Activated naive CD8-positive, alpha-beta T cell treated with anti-CD3 and anti-CD28 coated beads for 36 hours (primary cell): ENCODE data around the gene TCF7L2. TPM values are rescaled to one million over a fixed set of nuclear protein-coding genes. Genes with fewer than 3 reads are reported as not detected.

Source experiments
- DNase-seq: peaks from one replicate; pipeline ENCODE4 v3.0.0; 2021
- H3K27ac Mint-ChIP-seq: one replicate; pipeline ENCODE4 v1.8.0; 2022; ENCODE audit warnings: mild to moderate bottlenecking, moderate library complexity, mixed read lengths
- H3K27me3 Mint-ChIP-seq: one replicate; pipeline ENCODE4 v1.8.0; 2022; ENCODE audit warnings: mild to moderate bottlenecking, mixed read lengths
- H3K36me3 Mint-ChIP-seq: one replicate; pipeline ENCODE4 v1.8.0; 2021; ENCODE audit warnings: mild to moderate bottlenecking, mixed read lengths
- H3K4me1 Mint-ChIP-seq: one replicate; pipeline ENCODE4 v1.8.0; 2021; ENCODE audit warnings: mixed read lengths
- H3K4me3 Mint-ChIP-seq: one replicate; pipeline ENCODE4 v1.8.0; 2022; ENCODE audit warnings: mild to moderate bottlenecking, moderate library complexity, mixed read lengths
- H3K9me3 Mint-ChIP-seq: one replicate; pipeline ENCODE4 v1.8.0; 2022; ENCODE audit warnings: mixed read lengths
- total RNA-seq, 2 experiments: library from RNA; stranded (reverse); gene quantifications; one replicate each; pipeline ENCODE4 v1.2.3, GENCODE V29; 2021

Gene TCF7L2
- total RNA-seq, 2 experiments from 2014 or later, result 1.1 to 1.5 TPM

GRCh38 chr10:113027574-113028455, 77.8 kb downstream of the TCF7L2 start:
- peaks cover 6% of the 10 kb centered on the region for H3K4me1 Mint-ChIP-seq
- H3K27me3 Mint-ChIP-seq, result peaks cover 23% of the 10 kb centered on the region
- no peak for DNase-seq
- H3K9me3 Mint-ChIP-seq, result no peaks in the 10 kb centered on the region
- no peak overlapping the region for H3K27ac Mint-ChIP-seq
- peaks cover 4% of the 10 kb centered on the region for H3K36me3 Mint-ChIP-seq
- no peak overlapping the region for H3K4me3 Mint-ChIP-seq

GRCh38 chr10:113028456-113029440, 78.7 kb downstream of the TCF7L2 start:
- Mint-ChIP-seq H3K4me1 (peaks cover 6% of the 10 kb centered on the region), H3K4me3 (no peak overlapping the region), H3K36me3 (peaks cover 4% of the 10 kb centered on the region), H3K9me3 (no peaks in the 10 kb centered on the region), H3K27me3 (peaks cover 23% of the 10 kb centered on the region), H3K27ac (no peak overlapping the region)
- DNase-seq, result no peak

GRCh38 chr10:113030453-113030852, 80.4 kb downstream of the TCF7L2 start:
- H3K9me3 Mint-ChIP-seq, result no peaks in the 10 kb centered on the region
- H3K36me3 Mint-ChIP-seq, result peaks cover 4% of the 10 kb centered on the region
- peaks cover 6% of the 10 kb centered on the region for H3K4me1 Mint-ChIP-seq
- DNase-seq, result no peak
- H3K27me3 Mint-ChIP-seq, result peaks cover 23% of the 10 kb centered on the region
- no peak overlapping the region for H3K27ac Mint-ChIP-seq
- no peak overlapping the region for H3K4me3 Mint-ChIP-seq

- Mint-ChIP-seq H3K36me3 (peaks cover 4% of the 10 kb centered on the region), H3K4me3 (no peak overlapping the region), H3K4me1 (peaks cover 6% of the 10 kb centered on the region), H3K27ac (no peak overlapping the region), H3K27me3 (peaks cover 20% of the 10 kb centered on the region), H3K9me3 (no peaks in the 10 kb centered on the region)
- DNase-seq, result no peak
Measured at GRCh38 chr10:113031147-113031546, 81.1 kb downstream of the TCF7L2 start.

- Mint-ChIP-seq H3K9me3 (no peaks in the 10 kb centered on the region), H3K36me3 (peaks cover 4% of the 10 kb centered on the region), H3K27ac (no peak overlapping the region), H3K4me1 (peaks cover 2% of the 10 kb centered on the region), H3K4me3 (no peak overlapping the region), H3K27me3 (peaks cover 8% of the 10 kb centered on the region)
- no peak for DNase-seq
Measured at GRCh38 chr10:113033991-113034390, 83.9 kb downstream of the TCF7L2 start.

DNA sequence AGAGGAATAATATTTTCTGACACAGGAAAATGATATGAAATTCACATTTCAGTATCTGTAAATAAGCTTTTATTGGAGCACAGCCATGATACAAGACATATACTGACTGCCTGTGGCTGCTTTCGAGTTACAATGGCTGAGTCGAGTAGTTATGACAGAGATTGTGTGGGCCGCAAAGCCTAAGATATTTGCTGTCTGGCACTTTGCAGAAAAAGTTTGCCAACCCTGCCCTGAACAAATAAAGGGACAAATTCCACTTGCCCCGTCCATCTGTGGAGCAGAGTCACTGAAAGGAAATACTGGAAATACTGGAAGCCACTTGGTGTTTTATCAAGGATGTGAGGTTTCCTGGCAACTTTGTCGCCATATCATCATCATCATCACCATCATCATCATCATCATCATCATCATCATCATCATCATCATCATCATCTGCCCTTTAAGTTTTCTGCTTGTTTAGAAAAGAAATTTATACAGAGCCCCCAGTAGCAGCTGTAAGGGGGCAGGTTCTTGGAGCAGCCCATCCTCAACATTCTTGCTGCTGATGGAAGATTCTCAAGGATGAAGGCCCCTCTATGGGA, 85.8 kb downstream of the TCF7L2 start:
- Mint-ChIP-seq H3K4me3 (no peak overlapping the region), H3K36me3 (no peaks in the 10 kb centered on the region), H3K4me1 (no peaks in the 10 kb centered on the region), H3K9me3 (no peaks in the 10 kb centered on the region), H3K27ac (no peak overlapping the region), H3K27me3 (peaks cover 8% of the 10 kb centered on the region)
- DNase-seq, result no peak

DNA sequence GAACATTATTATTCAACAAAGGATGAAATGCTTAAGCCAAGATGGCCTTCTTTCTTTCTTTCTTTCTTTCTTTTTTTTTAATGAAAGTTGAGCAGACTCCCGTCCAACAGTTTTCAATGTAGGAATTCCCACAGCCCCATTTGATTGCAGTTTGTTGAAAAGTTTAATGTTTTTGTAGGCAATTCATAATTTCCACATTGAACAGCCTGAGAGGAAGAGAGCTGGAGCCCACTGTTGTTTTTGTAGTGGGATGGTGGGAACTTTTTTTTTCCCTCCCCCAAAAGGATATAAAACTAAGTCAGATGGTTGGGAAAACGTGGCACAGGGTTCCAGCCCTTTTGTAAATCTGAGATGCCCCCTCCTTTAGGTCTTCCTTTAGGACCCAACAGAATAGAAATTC, 86.6 kb downstream of the TCF7L2 start:
- H3K4me1 Mint-ChIP-seq, result no peaks in the 10 kb centered on the region

GRCh38 chr10:113037218-113037617, 87.2 kb downstream of the TCF7L2 start:
- H3K36me3 Mint-ChIP-seq, result no peaks in the 10 kb centered on the region
- DNase-seq, result no peak
- peaks cover 8% of the 10 kb centered on the region for H3K27me3 Mint-ChIP-seq
- no peak overlapping the region for H3K4me3 Mint-ChIP-seq
- H3K27ac Mint-ChIP-seq, result no peak overlapping the region
- H3K4me1 Mint-ChIP-seq, result no peaks in the 10 kb centered on the region
- H3K9me3 Mint-ChIP-seq, result no peaks in the 10 kb centered on the region

More for the DNA sequence above, 86.6 kb downstream of the TCF7L2 start:
- DNase-seq, result no peak
- H3K36me3 Mint-ChIP-seq, result no peaks in the 10 kb centered on the region
- H3K9me3 Mint-ChIP-seq, result no peaks in the 10 kb centered on the region
- no peak overlapping the region for H3K4me3 Mint-ChIP-seq
- peaks cover 8% of the 10 kb centered on the region for H3K27me3 Mint-ChIP-seq
- no peak overlapping the region for H3K27ac Mint-ChIP-seq

DNA sequence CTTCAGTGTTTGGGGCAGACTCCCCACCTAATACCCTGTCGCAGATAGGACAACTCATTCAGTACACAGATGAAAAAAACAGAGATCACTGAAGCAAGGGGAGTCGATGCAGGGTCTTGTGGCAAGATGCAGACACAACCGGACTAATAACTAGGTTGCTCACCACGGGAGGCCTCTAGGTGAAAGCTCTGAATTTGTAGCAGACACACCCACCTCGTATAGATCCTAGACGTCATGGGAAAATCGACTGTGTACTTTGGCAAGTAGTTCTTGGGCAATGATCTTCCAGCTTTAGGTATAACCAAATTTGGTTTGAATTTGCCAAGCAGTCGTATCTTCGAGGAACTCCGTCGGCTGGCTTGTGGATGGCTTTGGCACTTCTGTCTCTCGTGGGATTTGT, 88.1 kb downstream of the TCF7L2 start:
- Mint-ChIP-seq H3K27me3 (peaks cover 8% of the 10 kb centered on the region), H3K4me3 (no peak overlapping the region), H3K27ac (no peak overlapping the region), H3K4me1 (no peaks in the 10 kb centered on the region), H3K9me3 (no peaks in the 10 kb centered on the region), H3K36me3 (no peaks in the 10 kb centered on the region)
- no peak for DNase-seq

GRCh38 chr10:113038985-113039384, 88.9 kb downstream of the TCF7L2 start:
- no peaks in the 10 kb centered on the region for H3K36me3 Mint-ChIP-seq
- no peaks in the 10 kb centered on the region for H3K9me3 Mint-ChIP-seq
- no peak overlapping the region for H3K4me3 Mint-ChIP-seq
- no peak overlapping the region for H3K27ac Mint-ChIP-seq
- no peaks in the 10 kb centered on the region for H3K4me1 Mint-ChIP-seq
- no peak for DNase-seq
- peaks cover 8% of the 10 kb centered on the region for H3K27me3 Mint-ChIP-seq

DNA sequence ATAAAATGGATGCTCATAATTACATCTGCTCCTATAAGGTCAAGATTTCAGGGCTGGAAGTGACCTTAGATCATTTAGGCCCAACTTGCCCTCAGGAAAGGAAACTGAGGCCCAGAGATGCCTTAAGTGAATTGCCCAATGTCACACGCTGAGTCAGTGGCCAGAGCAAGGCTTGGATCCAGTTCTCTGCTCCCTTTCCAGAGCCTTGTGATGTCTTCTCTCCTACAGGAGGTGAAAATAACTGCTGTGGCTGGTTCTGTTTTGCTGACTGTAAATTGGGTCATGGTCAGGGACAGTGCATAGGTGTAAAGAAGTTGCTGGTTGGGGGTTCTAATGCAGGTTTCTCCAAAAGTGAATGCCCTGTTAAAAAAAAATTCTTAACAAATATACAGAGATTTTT, 91.3 kb downstream of the TCF7L2 start:
- no peak for DNase-seq
- Mint-ChIP-seq H3K27ac (no peak overlapping the region), H3K27me3 (peaks cover 6% of the 10 kb centered on the region), H3K9me3 (no peaks in the 10 kb centered on the region), H3K4me1 (no peaks in the 10 kb centered on the region), H3K36me3 (no peaks in the 10 kb centered on the region), H3K4me3 (no peak overlapping the region)

DNA sequence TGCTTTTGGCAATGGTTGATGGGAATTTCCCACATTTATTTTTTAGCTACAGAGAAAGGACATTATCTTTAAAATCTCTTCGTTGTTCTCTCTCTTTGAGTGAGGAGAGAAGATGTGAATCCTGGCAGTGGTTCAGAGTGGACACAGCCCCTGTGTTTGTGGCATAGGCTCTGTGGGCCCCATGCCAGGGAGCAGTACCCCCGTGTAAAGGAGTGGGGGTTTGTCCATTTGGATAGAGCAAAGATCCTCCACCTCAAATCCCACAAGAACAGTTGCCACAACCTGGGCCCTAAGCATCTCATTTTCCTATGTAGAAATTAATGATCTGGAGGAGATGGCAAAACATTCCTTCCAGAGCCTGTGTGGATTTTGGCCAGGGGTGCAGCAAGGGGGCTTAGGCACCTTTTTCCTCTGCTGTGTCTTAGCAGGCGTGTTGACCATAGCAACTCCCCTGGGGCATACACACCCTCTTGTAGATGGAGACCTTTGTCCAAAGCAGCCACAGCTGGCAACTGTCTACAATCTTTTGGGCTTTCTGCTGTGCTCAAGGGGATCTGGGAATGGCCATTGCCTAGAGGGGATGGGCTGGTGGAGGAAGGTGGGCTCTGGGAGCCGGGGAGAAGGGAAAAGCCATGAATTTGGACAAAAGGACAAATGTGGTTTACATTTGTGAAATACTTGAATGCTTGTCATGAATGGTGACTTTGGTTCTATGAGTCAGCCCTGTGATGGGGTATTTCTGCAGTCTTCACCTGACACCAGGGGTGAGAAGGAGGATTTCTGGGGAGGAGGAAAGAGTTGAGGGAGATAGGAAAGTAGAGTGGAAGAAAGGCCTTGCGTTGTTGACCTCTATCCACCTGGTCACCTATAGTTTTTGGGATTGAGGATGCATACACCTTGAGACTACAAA, 92.0 kb downstream of the TCF7L2 start:
- no peaks in the 10 kb centered on the region for H3K4me1 Mint-ChIP-seq
- no peaks in the 10 kb centered on the region for H3K36me3 Mint-ChIP-seq
- no peak overlapping the region for H3K27ac Mint-ChIP-seq
- H3K9me3 Mint-ChIP-seq, result no peaks in the 10 kb centered on the region
- no peak overlapping the region for H3K4me3 Mint-ChIP-seq
- DNase-seq, result no peak
- peaks cover 3% of the 10 kb centered on the region for H3K27me3 Mint-ChIP-seq

DNA sequence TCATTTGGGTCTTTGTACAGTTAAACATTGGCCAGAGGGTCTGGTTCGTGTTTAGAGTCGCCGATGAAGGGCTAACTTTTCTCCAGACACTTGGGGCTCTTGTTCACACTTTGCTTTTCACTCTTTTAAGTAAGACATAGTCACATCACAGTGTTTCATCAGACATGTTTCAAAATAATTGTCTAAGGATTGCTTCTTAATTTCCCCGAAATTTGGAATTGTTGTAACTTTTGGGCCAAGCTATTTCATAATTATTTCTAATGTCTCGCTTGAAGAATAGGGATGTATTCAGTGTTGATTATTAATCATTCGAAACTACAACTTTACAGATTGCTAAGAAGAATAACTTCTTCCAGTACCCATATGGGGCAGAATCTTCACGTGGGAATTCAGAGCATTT, 92.8 kb downstream of the TCF7L2 start:
- H3K4me3 Mint-ChIP-seq, result no peak overlapping the region
- H3K27ac Mint-ChIP-seq, result no peak overlapping the region
- peaks cover 3% of the 10 kb centered on the region for H3K27me3 Mint-ChIP-seq
- DNase-seq, result no peak
- no peaks in the 10 kb centered on the region for H3K36me3 Mint-ChIP-seq
- H3K9me3 Mint-ChIP-seq, result no peaks in the 10 kb centered on the region
- no peaks in the 10 kb centered on the region for H3K4me1 Mint-ChIP-seq

DNA sequence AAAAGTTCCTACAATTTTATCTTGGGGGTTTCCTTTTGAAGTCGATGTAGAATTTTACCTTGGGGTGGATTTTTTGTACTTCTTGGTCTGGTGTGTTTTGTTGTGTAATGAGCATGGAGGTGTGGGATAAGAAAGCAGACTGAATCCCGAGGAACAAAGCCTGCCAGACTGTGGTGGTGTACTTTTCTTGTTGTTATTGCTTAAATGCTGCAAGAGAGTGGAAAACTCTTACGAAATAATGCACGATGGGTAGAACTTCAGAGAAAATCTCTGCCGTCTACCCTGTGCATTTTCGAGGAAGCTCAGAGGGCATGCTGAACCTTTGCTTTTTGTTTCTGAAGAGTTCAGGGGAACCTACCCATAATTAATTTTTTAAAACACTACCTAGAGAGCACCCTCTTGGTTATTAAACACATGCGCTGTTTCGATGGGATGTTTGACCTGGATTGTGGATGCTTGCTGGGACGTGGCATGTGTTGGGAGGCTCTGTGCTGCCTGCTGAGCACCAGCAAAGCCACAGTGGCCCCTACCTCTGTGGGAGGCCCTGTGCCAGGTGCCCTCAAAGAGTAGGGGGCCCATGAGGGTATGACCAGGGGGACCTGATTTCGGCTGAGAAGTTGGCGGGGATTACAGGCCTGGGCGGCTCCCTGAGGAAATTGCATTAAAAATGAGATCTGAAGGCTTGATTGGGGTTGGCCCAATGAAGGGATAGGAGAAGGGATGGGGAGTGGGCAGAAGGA, 94.1 kb downstream of the TCF7L2 start:
- no peaks in the 10 kb centered on the region for H3K36me3 Mint-ChIP-seq
- H3K9me3 Mint-ChIP-seq, result no peaks in the 10 kb centered on the region
- H3K27ac Mint-ChIP-seq, result no peak overlapping the region
- DNase-seq, result no peak
- no peaks in the 10 kb centered on the region for H3K4me1 Mint-ChIP-seq
- H3K4me3 Mint-ChIP-seq, result no peak overlapping the region
- no peaks in the 10 kb centered on the region for H3K27me3 Mint-ChIP-seq
